HEK293T (cell line): ENCODE data around the gene AKT3.

Experiments
- BHLHE40 ChIP-seq: fragments of 450-650 bp; IDR thresholded peaks from 2 replicates; pipeline ENCODE4 v1.6.1; 2016; ENCODE audit warnings: mild to moderate bottlenecking, moderate library complexity, borderline replicate concordance
- HDGF ChIP-seq: fragments of 450-650 bp; IDR thresholded peaks from 2 replicates; pipeline ENCODE4 v1.6.1; 2017; ENCODE audit warnings: antibody characterized with exemption, borderline replicate concordance
- NFRKB ChIP-seq: fragments of 450-650 bp; IDR thresholded peaks from 2 replicates; pipeline ENCODE4 v1.6.1; 2016; ENCODE audit warnings: mild to moderate bottlenecking, moderate library complexity
- PKNOX1 ChIP-seq: fragments of 450-650 bp; IDR thresholded peaks from 2 replicates; pipeline ENCODE4 v1.6.1; 2016
- SP1 ChIP-seq: fragments of 450-650 bp; IDR thresholded peaks from 2 replicates; pipeline ENCODE4 v1.6.1; 2017
- SUZ12 ChIP-seq: fragments of 450-650 bp; IDR thresholded peaks from 2 replicates; pipeline ENCODE4 v1.6.1; 2016; ENCODE audit warnings: mild to moderate bottlenecking
- TARDBP ChIP-seq: fragments of 450-650 bp; IDR thresholded peaks from 2 replicates; pipeline ENCODE4 v1.6.1; 2016

GRCh38 chr1:243508303-243508713, 341.7 kb downstream of the AKT3 start:
- TF ChIP-seq SP1: no peak
- TF ChIP-seq PKNOX1: no peak
- no peak for TF ChIP-seq NFRKB
- no peak for TF ChIP-seq SUZ12
- TF ChIP-seq HDGF: no peak
- no peak for TF ChIP-seq BHLHE40
- no peak for TF ChIP-seq TARDBP
